D721Med (cell line): ENCODE results near the gene ANKLE1.

Experiments
- DNase-seq: peaks from one replicate; pipeline ENCODE4 v3.0.0; 2011; ENCODE audit warnings: low spot score; ENCODE audit not compliant: insufficient read length
- FAIRE-seq: peaks from 2 replicates; lab custom pipeline; 2011; peaks lifted over from hg19 to GRCh38; lab: Jason Lieb, UNC
- CTCF ChIP-seq: IDR thresholded peaks from 2 replicates; pipeline ENCODE4 v1.5.1; 2012; ENCODE audit warnings: mild to moderate bottlenecking, control low read depth; ENCODE audit not compliant: insufficient read depth; ENCODE audit errors: missing control alignments

The ANKLE1 gene

GRCh38 chr19:17304386-17305215 lies 22.9 kb downstream of the ANKLE1 start:
- no peak for FAIRE-seq
- no peak for TF ChIP-seq CTCF
- no peak for DNase-seq

DNA sequence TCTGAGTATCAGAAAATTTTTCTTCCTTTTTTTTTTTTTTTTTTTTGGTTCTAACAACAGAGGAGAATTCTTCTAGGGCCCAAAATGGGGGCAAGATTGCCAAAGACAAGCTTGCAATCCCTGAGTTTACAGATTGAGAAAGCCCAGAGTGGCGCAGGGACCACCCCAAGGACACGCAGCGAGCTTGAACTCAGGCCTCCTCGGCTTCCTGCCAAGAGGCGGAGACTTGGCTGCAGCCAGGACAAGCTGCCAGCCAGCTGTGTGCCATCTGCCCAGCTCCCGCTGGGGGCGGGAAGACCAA lies 23.5 kb downstream of the ANKLE1 start:
- FAIRE-seq (no peak), DNase-seq (no peak)
- TF ChIP-seq CTCF, result no peak

DNA sequence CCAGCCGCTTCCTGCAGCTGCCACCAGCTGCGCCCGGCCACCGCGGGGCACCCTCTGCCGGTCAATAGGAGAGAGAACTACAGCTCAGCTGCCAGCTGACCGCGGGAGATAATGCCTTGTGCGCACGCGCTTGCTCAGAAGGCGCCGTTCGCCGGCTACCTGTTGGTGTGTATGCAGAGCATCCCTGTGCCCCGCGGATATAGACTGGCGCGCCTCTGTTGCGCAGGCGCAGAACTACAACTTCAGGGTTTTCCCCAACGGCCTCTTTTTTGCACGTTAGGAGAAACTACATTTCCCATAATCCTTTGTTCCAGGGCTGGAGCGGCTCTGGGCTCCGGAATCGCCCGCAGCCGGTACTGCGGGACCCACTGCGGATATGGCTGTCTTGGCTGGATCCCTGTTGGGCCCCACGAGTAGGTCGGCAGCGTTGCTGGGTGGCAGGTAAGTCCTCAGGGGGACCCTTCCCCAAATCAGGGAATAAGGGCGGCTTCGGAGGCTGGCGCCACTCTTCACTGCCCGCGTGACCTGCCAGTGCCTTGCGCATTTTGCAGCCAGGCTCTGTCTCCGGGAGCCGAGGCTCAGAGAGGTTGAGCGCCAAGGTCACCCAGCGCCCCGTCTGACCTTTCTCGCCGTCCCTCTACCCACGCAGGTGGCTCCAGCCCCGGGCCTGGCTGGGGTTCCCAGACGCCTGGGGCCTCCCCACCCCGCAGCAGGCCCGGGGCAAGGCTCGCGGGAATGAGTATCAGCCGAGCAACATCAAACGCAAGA lies 24.0 kb downstream of the ANKLE1 start, which contains the start of gene MRPL34:
Gene MRPL34, plus strand, starts transcription at position 356 of the 768 bp plus-strand sequence. Its CDS starts 21 bp downstream, at position 377.
- FAIRE-seq (no peak), DNase-seq (peak; percentile 77)
- TF ChIP-seq CTCF, result peak; percentile 59

DNA sequence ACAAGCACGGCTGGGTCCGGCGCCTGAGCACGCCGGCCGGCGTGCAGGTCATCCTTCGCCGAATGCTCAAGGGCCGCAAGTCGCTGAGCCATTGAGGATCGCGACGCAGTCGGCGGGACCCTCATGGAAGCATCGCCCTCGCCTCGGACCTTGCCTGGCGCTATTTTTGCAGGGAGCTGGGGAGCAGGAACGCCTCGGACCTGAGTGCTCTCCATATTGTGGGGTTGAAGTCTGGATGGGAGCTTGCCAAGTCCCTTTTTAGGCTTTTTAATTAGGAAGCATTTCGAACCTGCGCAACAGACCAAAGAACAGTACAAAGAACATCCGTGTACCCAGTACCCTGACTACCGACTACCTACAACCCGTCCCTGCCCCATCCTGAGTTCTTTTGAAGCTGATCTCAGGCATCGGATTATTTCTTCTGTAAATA lies 24.6 kb downstream of the ANKLE1 start:
- no peak for DNase-seq
- no peak for FAIRE-seq
- no peak for TF ChIP-seq CTCF

DNA sequence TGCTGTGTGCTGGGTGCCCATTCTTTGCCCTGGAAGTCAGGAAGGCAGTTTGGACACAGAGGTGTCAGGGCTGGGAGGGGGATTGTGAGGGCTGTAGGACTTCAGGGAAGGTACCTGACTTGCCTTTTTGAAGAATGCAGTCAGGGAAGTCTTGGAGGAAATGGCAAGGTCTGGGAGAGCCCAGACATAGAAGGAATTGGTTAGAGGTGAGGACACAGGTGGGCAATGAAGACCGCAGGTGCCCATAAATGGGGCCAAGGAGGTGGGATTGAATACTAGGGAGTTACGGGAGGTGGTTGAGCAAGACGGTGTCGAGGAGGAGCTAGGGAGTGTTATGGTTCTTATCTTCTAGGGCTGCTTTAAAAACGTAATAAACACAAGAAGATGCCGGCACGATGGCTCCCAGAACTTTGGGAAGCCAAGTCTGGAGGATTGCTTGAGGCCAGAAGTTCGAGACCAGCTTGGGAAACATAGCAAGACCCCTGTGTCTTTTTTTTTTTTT lies 26.2 kb downstream of the ANKLE1 start:
- DNase-seq (no peak), FAIRE-seq (no peak)
- TF ChIP-seq CTCF, result no peak

- FAIRE-seq, result peak; percentile 55
- no peak for TF ChIP-seq CTCF
Observed at GRCh38 chr19:17309198-17309964, 27.7 kb downstream of the ANKLE1 start, which contains the start of gene DDA1. DDA1 (plus strand) TSS chr19:17309563; CDS start chr19:17309655, 92 bp downstream.

More at GRCh38 chr19:17309198-17309964, 27.7 kb downstream of the ANKLE1 start, which contains the start of gene DDA1:
- peak; percentile 99 for DNase-seq
